MM.1S (cell line): Measurements from ENCODE around the gene CFI.

Experiments
- DNase-seq: peaks from one replicate; pipeline ENCODE4 v3.0.0-alpha.2; 2015
- H2AFZ ChIP-seq: fragments of 300-600 bp; sonication (generic); 2 replicates; pipeline ENCODE4 v1.6.0; 2016; ENCODE audit warnings: antibody characterized with exemption, low read length
- H3F3A ChIP-seq: fragments of 300-600 bp; sonication (generic); 2 replicates; pipeline ENCODE4 v1.6.1; 2016; ENCODE audit warnings: mild to moderate bottlenecking, antibody characterized with exemption, low read length, moderate library complexity, mixed read lengths; ENCODE audit not compliant: insufficient read depth
- H3K27ac ChIP-seq: fragments of 300-600 bp; sonication (generic); 2 replicates; pipeline ENCODE4 v1.5.1; 2016; ENCODE audit warnings: mild to moderate bottlenecking, low read length
- H3K27me3 ChIP-seq: fragments of 300-600 bp; sonication (generic); replicated peaks from 2 replicates; pipeline ENCODE4 v1.6.0; 2016; ENCODE audit warnings: low read length; ENCODE audit not compliant: insufficient read depth
- H3K36me3 ChIP-seq: fragments of 300-600 bp; sonication (generic); replicated peaks from 2 replicates; pipeline ENCODE4 v1.6.1; 2016; ENCODE audit warnings: mild to moderate bottlenecking, low read length, mixed read lengths; ENCODE audit not compliant: insufficient read depth
- H3K4me1 ChIP-seq: fragments of 300-600 bp; sonication (generic); 2 replicates; pipeline ENCODE4 v1.6.1; 2016; ENCODE audit warnings: low read length, mixed read lengths
- H3K4me2 ChIP-seq: fragments of 300-600 bp; sonication (generic); 2 replicates; pipeline ENCODE4 v1.6.0; 2016; ENCODE audit warnings: low read depth, low read length
- H3K4me3 ChIP-seq: fragments of 300-600 bp; sonication (generic); 2 replicates; pipeline ENCODE4 v1.5.1; 2016; ENCODE audit warnings: low read length, mixed read lengths
- H3K79me2 ChIP-seq: fragments of 300-600 bp; sonication (generic); 2 replicates; pipeline ENCODE4 v1.6.1; 2016; ENCODE audit warnings: mixed run types, low read length, mixed read lengths
- H3K9ac ChIP-seq: fragments of 300-600 bp; sonication (generic); 2 replicates; pipeline ENCODE4 v1.6.1; 2016; ENCODE audit warnings: low read length, mixed read lengths
- H3K9me2 ChIP-seq: fragments of 300-600 bp; sonication (generic); replicated peaks from 2 replicates; pipeline ENCODE4 v1.6.1; 2016; ENCODE audit warnings: mild to moderate bottlenecking, low read length, mixed read lengths; ENCODE audit not compliant: insufficient read depth
- H3K9me3 ChIP-seq: fragments of 300-600 bp; sonication (generic); replicated peaks from 2 replicates; pipeline ENCODE4 v1.6.1; 2016; ENCODE audit warnings: mild to moderate bottlenecking, low read length, mixed read lengths; ENCODE audit not compliant: insufficient read depth
- H4K20me1 ChIP-seq: fragments of 300-600 bp; sonication (generic); 2 replicates; pipeline ENCODE4 v1.6.1; 2016; ENCODE audit warnings: mild to moderate bottlenecking, low read length, moderate library complexity, mixed read lengths; ENCODE audit not compliant: insufficient read depth
- CTCF ChIP-seq: fragments of 300-600 bp; sonication (generic); IDR thresholded peaks from 2 replicates; pipeline ENCODE4 v1.5.1; 2016; ENCODE audit warnings: antibody characterized with exemption, low read length, mixed read lengths
- EZH2 ChIP-seq: fragments of 300-600 bp; sonication (generic); optimal IDR thresholded peaks from 2 replicates; pipeline ENCODE3; 2017; ENCODE audit warnings: low read depth, mild to moderate bottlenecking, antibody characterized with exemption, low read length, mixed read lengths
- EZH2phosphoT487 ChIP-seq: fragments of 300-600 bp; sonication (generic); IDR thresholded peaks from 2 replicates; pipeline ENCODE4 v1.6.1; 2018; ENCODE audit warnings: antibody characterized with exemption, low read length

The CFI gene

GRCh38 chr4:109708990-109709389, 92.8 kb downstream of the CFI start:
- H3K4me2 ChIP-seq = peak overlapping the region; percentile 4; the same call in 1 of the 2 replicates
- H3K4me3 ChIP-seq = no peak overlapping the region
- peaks cover 11% of the 10 kb centered on the region for H3K4me1 ChIP-seq
- H3K9me3 ChIP-seq = no peaks in the 10 kb centered on the region
- TF ChIP-seq EZH2phosphoT487 = no peak
- TF ChIP-seq CTCF = no peak
- TF ChIP-seq EZH2 = no peak
- H3K27ac ChIP-seq = no peak overlapping the region
- H2AFZ ChIP-seq = no peak overlapping the region
- no peaks in the 10 kb centered on the region for H3K79me2 ChIP-seq
- no peaks in the 10 kb centered on the region; the same call in 1 of the 2 replicates for H3F3A ChIP-seq
- H3K9me2 ChIP-seq = no peaks in the 10 kb centered on the region
- DNase-seq = peak; percentile 27
- H4K20me1 ChIP-seq = no peaks in the 10 kb centered on the region
- H3K36me3 ChIP-seq = no peaks in the 10 kb centered on the region
- H3K9ac ChIP-seq = no peak overlapping the region
- no peaks in the 10 kb centered on the region for H3K27me3 ChIP-seq

- Histone ChIP-seq H3K9me2 (no peaks in the 10 kb centered on the region), H3K27me3 (no peaks in the 10 kb centered on the region), H3K4me2 (no peak overlapping the region), H3K4me1 (peaks cover 11% of the 10 kb centered on the region), H3K36me3 (no peaks in the 10 kb centered on the region), H3K27ac (no peak overlapping the region), H3K79me2 (no peaks in the 10 kb centered on the region), H3K9ac (no peak overlapping the region), H2AFZ (no peak overlapping the region), H4K20me1 (no peaks in the 10 kb centered on the region), H3F3A (no peaks in the 10 kb centered on the region; the same call in 1 of the 2 replicates), H3K9me3 (no peaks in the 10 kb centered on the region), H3K4me3 (no peak overlapping the region)
- DNase-seq = no peak
- TF ChIP-seq CTCF (no peak), EZH2phosphoT487 (no peak), EZH2 (no peak)
Measured at GRCh38 chr4:109708435-109708834, 93.4 kb downstream of the CFI start.

GRCh38 chr4:109703664-109704361, 98.0 kb downstream of the CFI start:
- Histone ChIP-seq H3K4me2 (peak overlapping the region; percentile 75; the same call in 1 of the 2 replicates), H3K9me3 (no peaks in the 10 kb centered on the region), H3K79me2 (peaks cover 18% of the 10 kb centered on the region), H3K36me3 (no peaks in the 10 kb centered on the region), H3K27ac (peak overlapping the region; percentile 60; the same call in 1 of the 2 replicates), H3K4me1 (peaks cover 11% of the 10 kb centered on the region), H3F3A (peaks cover 15% of the 10 kb centered on the region), H3K4me3 (peak overlapping the region; percentile 86), H4K20me1 (no peaks in the 10 kb centered on the region), H3K9ac (peak overlapping the region; percentile 51; the same call in 1 of the 2 replicates), H3K9me2 (no peaks in the 10 kb centered on the region), H3K27me3 (no peaks in the 10 kb centered on the region), H2AFZ (peak overlapping the region; percentile 94)
- no peak for TF ChIP-seq EZH2
- TF ChIP-seq CTCF = no peak
- no peak for TF ChIP-seq EZH2phosphoT487
- no peak for DNase-seq
